DOHH2 (cell line): ENCODE results near the gene KRT2.
"Not testable (repeated sequence)": the region's sequence is repeated elsewhere in the genome, so short reads cannot be mapped to it uniquely, and the experiment has no call there.

Experiments used
- H3F3A ChIP-seq: fragments of 200-600 bp; sonication (generic), shearing (Covaris generic); 2 replicates; pipeline ENCODE4 v1.6.0; 2016; ENCODE audit warnings: antibody characterized with exemption, mild to moderate bottlenecking; ENCODE audit not compliant: control insufficient read depth, insufficient read depth
- H3K27ac ChIP-seq: fragments of 200-600 bp; sonication (generic); 2 replicates; pipeline ENCODE4 v1.5.1; 2014; ENCODE audit warnings: low read depth, mild to moderate bottlenecking, low read length, moderate library complexity
- H3K27me3 ChIP-seq: fragments of 200-600 bp; sonication (generic); 2 replicates; pipeline ENCODE4 v1.6.1; 2014; ENCODE audit warnings: mild to moderate bottlenecking, low read length, mixed read lengths; ENCODE audit not compliant: control insufficient read depth
- H3K36me3 ChIP-seq: fragments of 200-600 bp; sonication (generic); 2 replicates; pipeline ENCODE4 v1.6.1; 2014; ENCODE audit warnings: mild to moderate bottlenecking, low read length, moderate library complexity, mixed read lengths; ENCODE audit not compliant: control insufficient read depth
- H3K4me1 ChIP-seq: fragments of 200-600 bp; sonication (generic); 2 replicates; pipeline ENCODE4 v1.6.1; 2014; ENCODE audit warnings: mild to moderate bottlenecking, low read length, mixed read lengths; ENCODE audit not compliant: control insufficient read depth
- H3K4me2 ChIP-seq: fragments of 200-600 bp; sonication (generic); 2 replicates; pipeline ENCODE4 v1.6.0; 2014; ENCODE audit warnings: mild to moderate bottlenecking, low read length, moderate library complexity
- H3K4me3 ChIP-seq: fragments of 200-600 bp; sonication (generic); 2 replicates; pipeline ENCODE4 v1.5.1; 2014; ENCODE audit warnings: mild to moderate bottlenecking, low read length, mixed read lengths
- H3K79me2 ChIP-seq: fragments of 200-600 bp; sonication (generic); 2 replicates; pipeline ENCODE4 v1.6.1; 2014; ENCODE audit warnings: mild to moderate bottlenecking, low read length, mixed read lengths; ENCODE audit not compliant: control insufficient read depth
- H3K9me2 ChIP-seq: fragments of 200-600 bp; sonication (generic); replicated peaks from 2 replicates; pipeline ENCODE4 v1.6.1; 2014; ENCODE audit warnings: mild to moderate bottlenecking, low read length, mixed read lengths; ENCODE audit not compliant: control insufficient read depth
- H3K9me3 ChIP-seq: fragments of 200-600 bp; sonication (generic); 2 replicates; pipeline ENCODE4 v1.6.1; 2014; ENCODE audit warnings: antibody characterized with exemption, low read length, mixed read lengths; ENCODE audit not compliant: control insufficient read depth, insufficient read depth
- H4K20me1 ChIP-seq: fragments of 200-600 bp; sonication (generic); 2 replicates; pipeline ENCODE4 v1.6.0; 2014; ENCODE audit warnings: low read depth, mild to moderate bottlenecking, antibody characterized with exemption, low read length, moderate library complexity; ENCODE audit not compliant: control insufficient read depth, insufficient read depth
- CTCF ChIP-seq: fragments of 200-600 bp; sonication (generic); IDR thresholded peaks from one replicate; pipeline ENCODE4 v1.5.1; 2014; ENCODE audit warnings: antibody characterized with exemption, mild to moderate bottlenecking, low read depth, low read length; ENCODE audit not compliant: poor library complexity, severe bottlenecking
- EZH2phosphoT487 ChIP-seq: fragments of 200-600 bp; sonication (generic); IDR thresholded peaks from 2 replicates; pipeline ENCODE4 v1.6.1; 2017; ENCODE audit warnings: borderline replicate concordance, mild to moderate bottlenecking, antibody characterized with exemption, low read length, moderate library complexity, mixed read lengths

The KRT2 gene

GRCh38 chr12:52672321-52672933 lies 20.4 kb upstream of the KRT2 start:
- Histone ChIP-seq H4K20me1 (no peaks in the 10 kb centered on the region), H3F3A (no peaks in the 10 kb centered on the region), H3K4me1 (no peaks in the 10 kb centered on the region), H3K9me2 (no peaks in the 10 kb centered on the region), H3K4me3 (no peak overlapping the region), H3K79me2 (no peaks in the 10 kb centered on the region), H3K27me3 (peaks cover 2% of the 10 kb centered on the region; the same call in 1 of the 2 replicates), H3K27ac (no peak overlapping the region), H3K9me3 (no peaks in the 10 kb centered on the region), H3K36me3 (no peaks in the 10 kb centered on the region), H3K4me2 (no peak overlapping the region)
- TF ChIP-seq EZH2phosphoT487 = no peak
- no peak for TF ChIP-seq CTCF

- Histone ChIP-seq H4K20me1 (no peaks in the 10 kb centered on the region), H3K79me2 (no peaks in the 10 kb centered on the region), H3K27ac (no peak overlapping the region), H3K4me2 (no peak overlapping the region), H3K27me3 (peaks cover 2% of the 10 kb centered on the region; the same call in 1 of the 2 replicates), H3K36me3 (no peaks in the 10 kb centered on the region), H3K4me3 (no peak overlapping the region), H3K9me2 (no peaks in the 10 kb centered on the region), H3F3A (no peaks in the 10 kb centered on the region), H3K4me1 (no peaks in the 10 kb centered on the region), H3K9me3 (no peaks in the 10 kb centered on the region)
- TF ChIP-seq EZH2phosphoT487 = no peak
- TF ChIP-seq CTCF = no peak
These were observed 18.9 kb upstream of the KRT2 start for GRCh38 chr12:52670961-52671360.

GRCh38 chr12:52670506-52670905 lies 18.5 kb upstream of the KRT2 start:
- no peaks in the 10 kb centered on the region for H4K20me1 ChIP-seq
- no peak for TF ChIP-seq CTCF
- no peak for TF ChIP-seq EZH2phosphoT487
- no peaks in the 10 kb centered on the region for H3K36me3 ChIP-seq
- no peaks in the 10 kb centered on the region for H3K9me2 ChIP-seq
- no peak overlapping the region for H3K4me3 ChIP-seq
- H3K27me3 ChIP-seq = peaks cover 2% of the 10 kb centered on the region; the same call in 1 of the 2 replicates
- H3K9me3 ChIP-seq = no peaks in the 10 kb centered on the region
- H3F3A ChIP-seq = no peaks in the 10 kb centered on the region
- no peaks in the 10 kb centered on the region for H3K79me2 ChIP-seq
- no peak overlapping the region for H3K4me2 ChIP-seq
- H3K4me1 ChIP-seq = no peaks in the 10 kb centered on the region
- no peak overlapping the region for H3K27ac ChIP-seq

GRCh38 chr12:52669941-52670340 lies 17.9 kb upstream of the KRT2 start:
- not testable (repeated sequence) for H3K4me2 ChIP-seq, H4K20me1 ChIP-seq, H3K9me3 ChIP-seq, H3F3A ChIP-seq, H3K79me2 ChIP-seq, H3K4me3 ChIP-seq, H3K36me3 ChIP-seq, H3K9me2 ChIP-seq, H3K27ac ChIP-seq, H3K4me1 ChIP-seq, H3K27me3 ChIP-seq
